ENCODE results near the gene TWIST1.

GRCh38 chr7:19133390-19133789 is 16.0 kb upstream of the TWIST1 start:
- no peak for TF ChIP-seq HDGF (IDR thresholded peaks at IDR 0.05; ENCODE audit: borderline replicate concordance)
- no peak for TF ChIP-seq FOXM1 (IDR thresholded peaks at IDR 0.05; ENCODE audit: borderline replicate concordance)

Data from HEK293T (cell line).